Stomach (tissue), 9 donors: ENCODE data around the gene ALK. TPM values are rescaled to one million over a fixed set of nuclear protein-coding genes. Genes with fewer than 3 reads are reported as not detected.
A peak's percentile ranks its signal among the peaks of the same experiment; 100 is the strongest.

ENCODE experiments used
- DNase-seq, 2 donors: peaks; one replicate each; pipeline versions ENCODE4 v3.0.0 to v3.0.0-alpha.2; 2013 to 2019
- H3K27ac ChIP-seq, 5 donors: fragments of 200-600 bp in 4 of 5; sonication (generic) in 4 of 5; one replicate each; pipeline ENCODE4 v1.5.1; 2013 to 2019; ENCODE audit warnings: mild to moderate bottlenecking in 1 of 5, moderate library complexity in 1 of 5
- H3K27me3 ChIP-seq, 3 donors: fragments of 200-600 bp; sonication (generic); one replicate each; pipeline ENCODE4 v1.5.1; 2017 to 2019; ENCODE audit warnings: mixed run types in 1 of 3
- H3K36me3 ChIP-seq, 4 donors: fragments of 200-600 bp; sonication (generic); 1 replicate in 3 of 4; 2 replicates in 1 of 4; pipeline ENCODE4 v1.5.1; 2016 to 2019
- H3K4me1 ChIP-seq, 4 donors: fragments of 200-600 bp; sonication (generic); one replicate each; pipeline ENCODE4 v1.5.1; 2016 to 2019
- H3K4me3 ChIP-seq, 4 donors: fragments of 200-600 bp; sonication (generic) in 3 of 4; one replicate each; pipeline ENCODE4 v1.5.1; 2016 to 2019; ENCODE audit warnings: mild to moderate bottlenecking in 1 of 4
- H3K9me3 ChIP-seq, 4 donors: fragments of 200-600 bp; sonication (generic); one replicate each; pipeline ENCODE4 v1.5.1; 2016 to 2019
- CTCF ChIP-seq, 7 experiments: fragments of 450-650 bp in 4 of 7; fragments of 200-600 bp in 3 of 7; sonication (generic) in 3 of 7; IDR thresholded peaks; one replicate each; pipeline ENCODE4 v1.5.1; 2016 to 2019; ENCODE audit warnings: antibody characterized with exemption in 7 of 7, control low read depth in 2 of 7, mild to moderate bottlenecking in 1 of 7
- EP300 ChIP-seq: sonication (generic); formaldehyde crosslinking; IDR thresholded peaks from one replicate; pipeline ENCODE4 v1.6.1; 2017; ENCODE audit warnings: antibody characterized with exemption
- POLR2A ChIP-seq, 4 donors: fragments of 450-650 bp; IDR thresholded peaks; one replicate each; pipeline ENCODE4 v1.6.1; 2016; ENCODE audit warnings: antibody characterized with exemption in 4 of 4, control low read depth in 2 of 4, mild to moderate bottlenecking in 1 of 4, moderate library complexity in 1 of 4
- POLR2AphosphoS5 ChIP-seq, 3 donors: sonication (generic); formaldehyde crosslinking; IDR thresholded peaks; one replicate each; pipeline ENCODE4 v1.6.1; 2016; ENCODE audit warnings: antibody characterized with exemption in 3 of 3
- WGBS, 5 donors: extraction: QIAGEN DNeasy Blood & Tissue Kit in 3 of 5; methylation state at CpG; one replicate each; pipeline versions ENCODE4 v1.1.5 to v1.1.7; 2013 to 2018; 5-methylcytosine and 5-hydroxymethylcytosine counted together
- intact Hi-C: fragments of 100-400 bp; cut with DNase I; formaldehyde crosslinking; loops from one replicate; pipeline ENCODE4 v1.15.1; 2023; ENCODE audit warnings: low total_unique reads
- polyA plus RNA-seq, 3 donors: library from polyadenylated mRNA; stranded (reverse); fragments of 200-250 nt; gene quantifications; one replicate each; pipeline ENCODE4 v1.2.3, GENCODE V29; 2013
- total RNA-seq, 5 donors: library from RNA; depleted of rRNA; stranded (reverse); fragments of >200 nt; gene quantifications; one replicate each; pipeline versions ENCODE4 v1.1.0 to v1.2.3, GENCODE V29; 2014 to 2016
- donor health status: healthy with polysubstance abuse.
- donor health status: Bipolar disorder and iron deficiency.
- donor health status: healthy.

Gene ALK
- total and polyA plus RNA-seq, 8 donors, result 0.13 to 0.92 TPM; not detected in 6

GRCh38 chr2:29236074-29236473 lies 685.3 kb downstream of the ALK start:
- Histone ChIP-seq H3K4me1 (no peaks in the 10 kb centered on the region), H3K4me3 (no peak overlapping the region), H3K9me3 (no peaks in the 10 kb centered on the region), H3K27ac (no peak overlapping the region), H3K27me3 (peaks cover 0 to 45% (median 0%) of the 10 kb centered on the region in 3 donors), H3K36me3 (no peaks in the 10 kb centered on the region)
- intact Hi-C loops, result no loop called here
- 88 to 100% (median 94%) methylated on average over 6 of the region's 6 CpGs for WGBS, 5 donors
- TF ChIP-seq EP300 (no peak), POLR2A (IDR thresholded peaks at IDR 0.05) (no peak)
- DNase-seq, result no peak

DNA sequence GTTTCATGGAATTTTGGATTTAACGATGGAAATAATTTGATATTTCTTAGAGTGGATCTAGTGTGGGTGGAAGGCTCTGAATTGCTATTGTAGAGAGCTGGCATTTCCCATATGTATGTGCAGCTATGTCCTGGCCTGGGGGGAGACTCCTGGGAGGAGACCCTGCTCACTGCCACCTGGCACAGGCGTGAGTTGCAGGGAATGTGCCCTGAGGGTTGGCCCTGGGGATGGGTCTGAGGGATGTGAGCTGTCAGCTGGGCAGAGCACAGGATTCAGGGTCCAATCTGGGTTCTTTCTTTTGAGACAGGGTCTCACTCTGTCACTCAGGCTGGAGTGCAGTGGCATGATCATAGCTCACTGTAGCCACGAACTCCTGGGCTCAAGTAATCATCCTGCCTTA lies 686.0 kb downstream of the ALK start:
- no peak for DNase-seq
- intact Hi-C loops, result no loop called here
- TF ChIP-seq EP300 (no peak), POLR2AphosphoS5 (IDR thresholded peaks at IDR 0.05) (no peak), POLR2A (IDR thresholded peaks at IDR 0.05) (no peak), CTCF (IDR thresholded peaks at IDR 0.05) (no peak)
- peaks cover 0 to 38% (median 0%) of the 10 kb centered on the region in 3 donors for H3K27me3 ChIP-seq
- H3K4me3 ChIP-seq, result no peak overlapping the region
- 59 to 79% (median 71%) methylated on average over 2 to 3 of the region's 3 CpGs for whole genome bisulfite sequencing, 5 donors
- H3K9me3 ChIP-seq, result no peaks in the 10 kb centered on the region
- no peaks in the 10 kb centered on the region for H3K36me3 ChIP-seq
- no peaks in the 10 kb centered on the region for H3K4me1 ChIP-seq
- no peak overlapping the region for H3K27ac ChIP-seq

- no peak for TF ChIP-seq POLR2AphosphoS5 (IDR thresholded peaks at IDR 0.05)
- no peak for TF ChIP-seq EP300
- no peak for TF ChIP-seq CTCF (IDR thresholded peaks at IDR 0.05)
- no peak for TF ChIP-seq POLR2A (IDR thresholded peaks at IDR 0.05)
- Histone ChIP-seq H3K27me3 (peaks cover 0 to 39% (median 8%) of the 10 kb centered on the region in 3 donors), H3K4me3 (no peak overlapping the region), H3K27ac (no peak overlapping the region), H3K4me1 (no peaks in the 10 kb centered on the region), H3K9me3 (no peaks in the 10 kb centered on the region), H3K36me3 (no peaks in the 10 kb centered on the region)
- intact Hi-C loops, result no loop called here
- DNase-seq, result peak in 1 of 2 donors; percentile 67
- 31 to 55% (median 37%) methylated on average over 6 of the region's 6 CpGs for WGBS, 5 donors
These were observed 688.0 kb downstream of the ALK start for GRCh38 chr2:29233428-29233827.

- H3K4me1 ChIP-seq, result no peaks in the 10 kb centered on the region
- TF ChIP-seq POLR2AphosphoS5 (IDR thresholded peaks at IDR 0.05) (no peak), EP300 (no peak), CTCF (IDR thresholded peaks at IDR 0.05) (no peak), POLR2A (IDR thresholded peaks at IDR 0.05) (no peak)
- no peaks in the 10 kb centered on the region for H3K9me3 ChIP-seq
- intact Hi-C loops, result no loop called here
- DNase-seq, result no peak
- H3K27ac ChIP-seq, result no peak overlapping the region
- H3K27me3 ChIP-seq, result peaks cover 0 to 42% (median 13%) of the 10 kb centered on the region in 3 donors
- 93 to 96% (median 95%) methylated on average over 7 to 14 of the region's 14 CpGs for WGBS, 5 donors
- no peak overlapping the region for H3K4me3 ChIP-seq
- H3K36me3 ChIP-seq, result no peaks in the 10 kb centered on the region
These were observed 689.3 kb downstream of the ALK start for GRCh38 chr2:29232041-29232440.

- WGBS, 5 donors, result 63 to 83% (median 82%) methylated on average over 2 to 9 of the region's 9 CpGs
- Histone ChIP-seq H3K27me3 (peaks cover 0 to 52% (median 13%) of the 10 kb centered on the region in 3 donors), H3K4me1 (no peaks in the 10 kb centered on the region), H3K36me3 (no peaks in the 10 kb centered on the region), H3K9me3 (no peaks in the 10 kb centered on the region), H3K27ac (no peak overlapping the region), H3K4me3 (no peak overlapping the region)
- no peak for DNase-seq
- no peak for TF ChIP-seq CTCF (IDR thresholded peaks at IDR 0.05)
- TF ChIP-seq EP300, result no peak
- no peak for TF ChIP-seq POLR2A (IDR thresholded peaks at IDR 0.05)
- TF ChIP-seq POLR2AphosphoS5 (IDR thresholded peaks at IDR 0.05), result no peak
- intact Hi-C loops, result no loop called here
These were observed 691.7 kb downstream of the ALK start for GRCh38 chr2:29229640-29230039.
